Measurements from ENCODE around the gene PDZD11. TPM values are rescaled to one million over a fixed set of nuclear protein-coding genes. Genes with fewer than 3 reads are reported as not detected.

The PDZD11 gene
- total RNA-seq, 1 donor from 2014 or later: 23.0 TPM

DNA sequence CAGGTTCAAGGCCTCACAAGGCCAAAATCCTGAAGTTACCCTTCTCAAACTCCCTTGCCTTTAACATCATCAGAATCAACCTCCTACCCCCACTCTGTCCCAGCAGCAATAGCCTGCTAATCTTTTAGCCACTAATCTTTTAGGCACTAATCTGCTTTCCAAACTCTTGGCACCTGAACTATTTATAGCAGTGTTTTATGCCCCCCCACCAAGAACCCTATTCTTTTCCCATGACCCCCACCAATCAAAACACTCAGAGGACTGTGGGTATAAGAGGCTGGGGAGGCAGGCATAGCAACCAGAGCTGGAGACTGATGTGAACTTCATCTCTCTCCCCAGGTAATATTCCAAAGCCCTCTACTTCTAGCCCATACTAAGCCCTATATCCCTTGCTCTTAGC lies 21.7 kb downstream of the PDZD11 start, which contains the start of gene ARR3:
ARR3 (plus strand) TSS at position 301 of the 400 bp plus-strand sequence. CDS start 1,052 bp downstream, outside the sequence.
- Histone ChIP-seq H3K27ac (no peak within 1 kb of the TSS), H3K36me3 (no peaks in the 10 kb centered on the region), H3K4me3 (no peak within 1 kb of the TSS), H3K27me3 (ENCODE audit: low read depth) (no peaks in the 10 kb centered on the region), H3K4me1 (no peaks in the 10 kb centered on the region), H3K9me3 (no peaks in the 10 kb centered on the region)
- TF ChIP-seq, protein P1, sequence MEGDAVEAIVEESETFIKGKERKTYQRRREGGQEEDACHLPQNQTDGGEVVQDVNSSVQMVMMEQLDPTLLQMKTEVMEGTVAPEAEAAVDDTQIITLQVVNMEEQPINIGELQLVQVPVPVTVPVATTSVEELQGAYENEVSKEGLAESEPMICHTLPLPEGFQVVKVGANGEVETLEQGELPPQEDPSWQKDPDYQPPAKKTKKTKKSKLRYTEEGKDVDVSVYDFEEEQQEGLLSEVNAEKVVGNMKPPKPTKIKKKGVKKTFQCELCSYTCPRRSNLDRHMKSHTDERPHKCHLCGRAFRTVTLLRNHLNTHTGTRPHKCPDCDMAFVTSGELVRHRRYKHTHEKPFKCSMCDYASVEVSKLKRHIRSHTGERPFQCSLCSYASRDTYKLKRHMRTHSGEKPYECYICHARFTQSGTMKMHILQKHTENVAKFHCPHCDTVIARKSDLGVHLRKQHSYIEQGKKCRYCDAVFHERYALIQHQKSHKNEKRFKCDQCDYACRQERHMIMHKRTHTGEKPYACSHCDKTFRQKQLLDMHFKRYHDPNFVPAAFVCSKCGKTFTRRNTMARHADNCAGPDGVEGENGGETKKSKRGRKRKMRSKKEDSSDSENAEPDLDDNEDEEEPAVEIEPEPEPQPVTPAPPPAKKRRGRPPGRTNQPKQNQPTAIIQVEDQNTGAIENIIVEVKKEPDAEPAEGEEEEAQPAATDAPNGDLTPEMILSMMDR (IDR thresholded peaks at IDR 0.05): no peak
- ATAC-seq: no peak
- no peak for DNase-seq
- intact Hi-C loops (cut with DNase I): no loop called here

DNA sequence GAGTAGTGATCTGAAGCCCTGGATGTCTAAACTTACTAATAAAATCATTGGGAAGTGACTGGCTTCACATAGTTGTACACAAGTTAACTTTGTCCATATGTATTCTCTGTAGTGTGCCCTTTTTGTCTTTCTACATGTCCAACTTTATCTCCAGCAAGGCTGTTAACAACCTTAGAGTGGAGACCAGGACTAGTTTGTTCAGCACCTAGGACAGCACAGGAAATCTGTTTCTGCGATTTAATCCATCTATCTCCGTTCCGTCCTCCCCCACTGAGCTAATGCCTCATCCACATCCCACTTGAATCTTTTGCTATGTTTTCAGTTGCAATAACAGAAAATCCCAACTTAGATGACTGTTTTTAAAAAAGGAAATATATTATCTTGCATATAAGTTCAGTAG lies 24.9 kb downstream of the PDZD11 start:
- ATAC-seq: no peak
- Histone ChIP-seq H3K36me3 (no peaks in the 10 kb centered on the region), H3K4me1 (no peaks in the 10 kb centered on the region), H3K4me3 (no peak overlapping the region), H3K27me3 (ENCODE audit: low read depth) (no peaks in the 10 kb centered on the region), H3K27ac (no peak overlapping the region), H3K9me3 (no peaks in the 10 kb centered on the region)
- DNase-seq: no peak
- intact Hi-C loops (cut with DNase I): no loop called here
- TF ChIP-seq, protein P1 (IDR thresholded peaks at IDR 0.05): no peak

- intact Hi-C loops (cut with DNase I): no loop called here
- ATAC-seq: peak; percentile 46 to 71
Observed at GRCh38 chrX:70262952-70263567, 26.7 kb downstream of the PDZD11 start.

GRCh38 chrX:70260104-70260503 lies 29.6 kb downstream of the PDZD11 start, which contains the start of gene P2RY4:
P2RY4 (minus strand) TSS chrX:70260204; CDS start chrX:70259624, 580 bp downstream.
- H3K9me3 ChIP-seq: no peaks in the 10 kb centered on the region
- ATAC-seq (no peak), DNase-seq (no peak)
- H3K4me3 ChIP-seq: no peak within 1 kb of the TSS
- TF ChIP-seq, protein P1 (IDR thresholded peaks at IDR 0.05): no peak
- H3K36me3 ChIP-seq: no peaks in the 10 kb centered on the region
- intact Hi-C loops (cut with DNase I): no loop called here
- no peaks in the 10 kb centered on the region for H3K4me1 ChIP-seq
- no peaks in the 10 kb centered on the region for H3K27me3 ChIP-seq (ENCODE audit: low read depth)
- H3K27ac ChIP-seq: no peak within 1 kb of the TSS

More at GRCh38 chrX:70262952-70263567, 26.7 kb downstream of the PDZD11 start:
- H3K27ac ChIP-seq: no peak overlapping the region
- H3K36me3 ChIP-seq: no peaks in the 10 kb centered on the region
- no peak for DNase-seq
- H3K4me3 ChIP-seq: no peak overlapping the region
- TF ChIP-seq, protein P1 (IDR thresholded peaks at IDR 0.05): peak; percentile 37
- H3K9me3 ChIP-seq: no peaks in the 10 kb centered on the region
- H3K27me3 ChIP-seq (ENCODE audit: low read depth): no peaks in the 10 kb centered on the region
- H3K4me1 ChIP-seq: no peaks in the 10 kb centered on the region

DNA sequence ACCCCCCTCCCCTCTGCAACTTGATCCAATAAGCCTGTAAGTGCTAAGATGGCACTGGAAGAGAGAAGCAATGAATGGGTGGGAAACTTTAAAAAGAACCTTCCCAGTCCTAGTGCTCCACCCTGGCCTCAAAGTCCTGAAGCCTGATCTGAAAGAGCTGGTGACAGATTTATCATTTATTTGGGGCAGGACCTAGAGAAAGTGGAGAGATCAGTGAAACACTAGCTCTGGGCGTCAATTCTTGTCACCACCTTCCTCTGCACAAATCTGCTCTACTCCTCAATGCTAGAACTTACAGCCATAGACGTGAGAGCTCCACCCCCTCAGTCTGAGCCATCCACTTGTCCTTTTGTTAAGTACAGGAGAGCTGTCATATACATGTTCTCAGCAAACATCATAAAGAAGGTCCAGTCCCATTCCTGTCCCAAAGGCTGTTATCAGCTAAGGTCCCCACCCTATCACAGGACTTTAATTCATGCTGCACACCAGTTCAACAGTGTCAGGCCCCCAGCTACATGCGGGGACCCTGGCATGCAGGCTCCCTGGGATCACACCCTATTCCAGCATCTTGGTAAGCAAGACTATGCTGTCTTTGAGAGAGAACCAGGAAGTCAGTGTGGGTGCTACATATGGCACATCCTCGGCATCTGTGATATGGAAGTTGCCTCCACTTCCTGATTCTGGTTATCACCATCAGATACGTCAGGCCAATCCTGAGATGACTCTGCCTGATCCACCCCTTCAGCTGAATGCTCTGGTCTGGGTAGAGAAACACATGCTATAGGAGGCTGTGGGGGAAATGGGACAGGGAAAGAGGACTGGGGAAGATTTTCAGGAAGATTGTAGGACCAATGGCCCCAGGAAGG lies 32.1 kb downstream of the PDZD11 start:
- H3K36me3 ChIP-seq: no peaks in the 10 kb centered on the region
- no peak for ATAC-seq
- no peak for DNase-seq
- intact Hi-C loops (cut with DNase I): no loop called here
- H3K4me1 ChIP-seq: no peaks in the 10 kb centered on the region
- H3K27ac ChIP-seq: no peak overlapping the region
- no peaks in the 10 kb centered on the region for H3K27me3 ChIP-seq (ENCODE audit: low read depth)
- TF ChIP-seq, protein P1 (IDR thresholded peaks at IDR 0.05): no peak
- H3K9me3 ChIP-seq: no peaks in the 10 kb centered on the region
- H3K4me3 ChIP-seq: no peak overlapping the region
